ENCODE measurements around the gene ATP10A. TPM values are rescaled to one million over a fixed set of nuclear protein-coding genes. Genes with fewer than 3 reads are reported as not detected.
"Not testable (repeated sequence)": the region's sequence is repeated elsewhere in the genome, so short reads cannot be mapped to it uniquely, and the experiment has no call there.

ATP10A gene
- total RNA-seq, 1 donor from 2014 or later: 1.2 TPM

GRCh38 chr15:25785641-25786025 lies 77.5 kb downstream of the ATP10A start:
- no peak for DNase-seq
- intact Hi-C loops (cut with micrococcal nuclease): no loop called here
- no peak for ATAC-seq

- DNase-seq (no peak), ATAC-seq (peak; percentile 2)
- intact Hi-C loops (cut with micrococcal nuclease): no loop called here
Observed at GRCh38 chr15:25784876-25785640, 78.1 kb downstream of the ATP10A start.

GRCh38 chr15:25783607-25784540 lies 79.3 kb downstream of the ATP10A start:
- DNase-seq: no peak
- intact Hi-C loops (cut with micrococcal nuclease): no loop called here
- no peak for ATAC-seq

DNA sequence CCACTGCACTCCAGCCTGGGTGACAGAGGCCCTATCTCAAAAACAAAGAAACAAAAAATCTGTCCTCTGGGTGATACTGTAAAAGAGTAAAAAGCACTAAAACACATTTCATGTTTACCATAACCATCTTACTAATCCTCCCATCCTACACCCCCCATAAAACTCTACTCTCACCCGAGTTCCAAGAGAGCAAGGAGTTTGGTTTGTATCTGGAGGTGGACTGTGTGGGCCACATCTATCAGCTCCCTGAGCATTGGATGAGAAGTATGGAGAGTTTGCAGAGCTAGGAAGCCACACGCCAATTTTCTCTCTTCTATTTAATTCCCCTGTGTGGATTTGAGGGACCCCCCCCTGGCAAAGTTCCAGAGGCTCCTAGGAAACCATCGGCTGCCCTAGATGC lies 80.0 kb downstream of the ATP10A start:
- intact Hi-C loops (cut with micrococcal nuclease): no loop called here
- DNase-seq (no peak), ATAC-seq (no peak)

- intact Hi-C loops (cut with micrococcal nuclease): no loop called here
- no peak for ATAC-seq
- DNase-seq: no peak
Observed at GRCh38 chr15:25780479-25781255, 82.5 kb downstream of the ATP10A start.

GRCh38 chr15:25778161-25778560 lies 85.0 kb downstream of the ATP10A start:
- intact Hi-C loops (cut with micrococcal nuclease): no loop called here
- ATAC-seq (no peak), DNase-seq (no peak)

GRCh38 chr15:25777037-25777436 lies 86.1 kb downstream of the ATP10A start:
- intact Hi-C loops (cut with micrococcal nuclease): no loop called here
- no peak for ATAC-seq
- no peak for DNase-seq

DNA sequence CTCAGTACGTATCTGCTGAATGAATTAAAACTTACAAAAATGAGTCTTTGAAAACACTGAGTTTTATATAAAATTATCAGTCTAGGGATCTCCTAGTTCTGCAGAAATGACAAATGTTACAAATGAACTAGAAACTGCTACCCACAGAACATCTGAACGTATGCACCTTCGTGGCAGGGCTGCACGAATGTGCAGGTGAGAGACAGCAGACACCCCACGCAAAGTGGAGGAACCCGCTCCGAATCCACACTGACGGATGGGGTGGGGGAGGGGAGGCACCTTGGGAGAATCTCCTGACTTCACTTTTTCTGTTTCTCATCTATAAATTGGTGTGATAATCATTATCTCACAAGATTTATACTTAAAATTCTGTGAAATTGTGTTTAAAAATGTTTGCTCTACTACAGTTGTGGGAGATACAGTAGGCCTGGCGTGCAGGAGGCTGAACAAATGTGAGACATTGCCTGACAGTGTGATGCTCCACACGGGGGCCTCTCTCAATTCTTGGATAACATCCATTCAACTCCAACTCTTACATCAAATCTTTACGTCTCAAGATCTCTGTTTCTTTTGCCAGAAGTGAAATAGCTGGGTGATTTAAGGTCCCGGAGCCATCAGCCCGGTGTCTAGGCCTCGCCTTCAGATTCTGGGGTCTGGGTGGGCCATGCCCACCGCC lies 86.9 kb downstream of the ATP10A start:
- DNase-seq (no peak), ATAC-seq (no peak)
- intact Hi-C loops (cut with micrococcal nuclease): no loop called here

DNA sequence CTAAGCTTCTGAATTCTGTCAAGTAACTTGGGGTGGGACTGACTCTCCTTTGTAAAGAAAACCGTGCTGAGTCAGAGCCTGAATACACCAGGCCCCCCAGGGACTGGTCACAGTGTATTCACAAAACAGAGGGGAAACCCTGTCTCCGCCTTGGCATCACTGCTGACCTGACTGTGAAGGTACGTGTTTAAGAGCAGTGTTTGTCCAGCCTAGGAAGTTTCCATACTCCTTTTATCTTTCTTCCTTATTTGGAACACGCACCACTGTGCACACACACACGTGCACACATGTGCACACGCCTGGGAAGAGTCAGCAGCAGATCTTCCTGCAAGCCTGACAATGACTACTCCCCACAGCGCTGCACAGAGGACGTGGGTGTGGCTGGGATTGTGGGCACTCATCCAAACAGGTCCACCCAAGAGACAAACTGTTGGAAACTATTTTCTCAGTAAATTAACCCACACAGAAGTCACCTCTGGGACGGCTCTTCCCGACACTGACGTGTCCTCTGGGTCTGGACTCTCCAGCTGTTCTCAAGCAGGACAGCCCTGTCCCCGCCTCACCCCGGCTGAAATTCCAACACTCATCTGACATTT lies 87.7 kb downstream of the ATP10A start:
- DNase-seq (peak; percentile 76), ATAC-seq (peak; percentile 95)
- intact Hi-C loops (cut with micrococcal nuclease): no loop called here

- intact Hi-C loops (cut with micrococcal nuclease): no loop called here
- ATAC-seq: no peak
- no peak for DNase-seq
Observed at GRCh38 chr15:25774871-25775270, 88.3 kb downstream of the ATP10A start.

GRCh38 chr15:25773248-25773647 lies 89.9 kb downstream of the ATP10A start:
- DNase-seq: no peak
- intact Hi-C loops (cut with micrococcal nuclease): no loop called here
- no peak for ATAC-seq

GRCh38 chr15:25772500-25772899 lies 90.6 kb downstream of the ATP10A start:
- DNase-seq: no peak
- no peak for ATAC-seq
- intact Hi-C loops (cut with micrococcal nuclease): no loop called here

DNA sequence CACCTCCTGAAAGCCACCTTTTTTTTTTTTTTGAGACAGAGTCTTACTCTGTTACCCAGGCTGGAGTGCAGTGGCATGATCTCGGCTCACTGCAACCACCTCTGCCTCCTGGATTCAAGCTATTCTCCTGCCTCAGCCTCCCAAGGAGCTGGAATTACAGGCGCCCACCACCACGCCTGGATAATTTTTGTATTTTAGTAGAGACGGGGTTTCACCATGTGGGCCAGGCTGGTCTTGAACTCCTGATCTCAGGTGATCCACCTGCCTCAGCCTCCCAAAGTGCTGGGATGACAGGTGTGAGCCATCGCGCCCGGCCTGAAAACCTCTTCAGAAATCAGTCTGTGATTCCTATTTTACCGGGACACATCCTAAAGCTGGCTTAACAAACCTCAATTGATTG lies 91.4 kb downstream of the ATP10A start:
- DNase-seq; intact Hi-C loops (cut with micrococcal nuclease); ATAC-seq: not testable (repeated sequence)

DNA sequence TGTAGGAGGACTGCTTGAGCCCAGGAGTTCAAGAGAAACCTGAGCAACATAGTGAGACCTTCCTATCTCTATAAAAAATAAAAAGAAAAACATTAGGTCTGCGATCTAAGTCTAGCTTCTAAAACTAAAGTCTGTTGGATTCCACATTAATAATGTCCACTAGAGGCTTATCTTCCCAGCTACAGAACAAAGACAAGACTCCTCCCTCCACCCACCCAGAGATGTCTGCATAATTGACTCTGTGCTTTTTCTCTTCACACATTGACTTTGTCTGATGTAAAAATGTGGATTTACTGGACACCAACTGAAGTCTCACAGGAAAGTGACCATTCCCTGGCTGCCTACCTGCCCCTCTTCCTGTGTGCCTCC lies 91.8 kb downstream of the ATP10A start:
- ATAC-seq (no peak), DNase-seq (no peak)
- intact Hi-C loops (cut with micrococcal nuclease): no loop called here

DNA sequence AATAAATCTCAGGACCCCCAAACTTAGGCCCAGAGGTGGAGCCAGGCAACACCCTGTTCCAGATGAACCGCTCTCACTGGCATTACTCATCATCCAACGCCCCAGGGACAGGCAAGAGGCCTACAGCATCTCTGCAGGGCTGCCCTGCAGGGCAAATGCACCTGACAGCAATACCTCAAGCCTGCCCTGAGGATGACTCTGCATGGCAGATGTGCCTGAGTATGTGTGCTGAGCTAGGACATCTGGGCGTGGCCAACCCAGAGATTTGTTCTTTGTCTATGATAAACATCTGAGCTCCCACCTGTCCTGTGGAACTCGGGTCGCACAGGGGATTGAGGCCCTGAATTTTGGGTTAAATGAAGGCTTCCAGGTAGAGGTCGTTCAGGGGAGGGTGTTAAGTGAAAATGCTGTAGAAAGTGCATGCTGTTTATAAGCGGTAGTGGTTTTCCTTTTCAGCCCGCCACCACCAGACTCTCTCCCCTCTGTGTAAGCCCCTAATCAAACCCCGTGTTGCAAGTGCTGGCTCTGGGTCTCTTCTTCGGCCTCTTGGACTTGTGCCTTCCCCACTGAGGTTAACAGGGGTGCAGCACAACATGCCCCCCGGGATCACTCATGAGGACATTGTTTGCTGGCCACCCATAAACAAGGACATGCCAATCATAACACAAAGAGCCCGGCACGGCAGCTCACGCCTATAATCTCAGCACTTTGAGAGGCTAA lies 92.3 kb downstream of the ATP10A start:
- intact Hi-C loops (cut with micrococcal nuclease): no loop called here
- ATAC-seq (no peak), DNase-seq (no peak)

DNA sequence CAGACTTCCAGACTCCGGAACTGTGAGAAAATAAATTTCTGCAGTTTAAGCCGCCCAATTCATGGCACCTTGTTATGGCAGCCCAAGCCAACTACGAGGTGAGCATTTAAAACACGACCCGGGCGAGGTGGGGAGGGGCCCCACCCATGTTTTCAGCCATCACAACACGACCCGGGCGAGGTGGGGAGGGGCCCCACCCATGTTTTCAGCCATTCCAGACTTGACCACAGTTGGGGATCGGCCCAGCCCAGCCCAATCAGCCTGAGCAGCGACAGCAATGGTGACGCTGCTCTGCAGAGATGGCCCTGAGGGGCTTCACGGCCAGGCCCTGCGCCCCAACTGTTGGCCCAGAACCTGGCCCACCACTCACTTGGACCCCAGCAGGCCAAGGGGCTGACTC lies 93.1 kb downstream of the ATP10A start:
- intact Hi-C loops (cut with micrococcal nuclease): no loop called here
- ATAC-seq: no peak

GRCh38 chr15:25768271-25768670 lies 94.9 kb downstream of the ATP10A start:
- ATAC-seq (no peak), DNase-seq (no peak)
- intact Hi-C loops (cut with micrococcal nuclease): no loop called here

More for the DNA sequence above, 93.1 kb downstream of the ATP10A start:
- no peak for DNase-seq
